HG03097 (cell line): ENCODE measurements around the gene KYNU.
"Not testable (repeated sequence)": the region's sequence is repeated elsewhere in the genome, so short reads cannot be mapped to it uniquely, and the experiment has no call there.

Source experiments
- ATAC-seq: cut with Tn5 transposase; IDR thresholded peaks from one replicate; pipeline ENCODE4 v1.9.1; 2021; ENCODE audit not compliant: unreplicated experiment, low FRiP score

Gene KYNU

DNA sequence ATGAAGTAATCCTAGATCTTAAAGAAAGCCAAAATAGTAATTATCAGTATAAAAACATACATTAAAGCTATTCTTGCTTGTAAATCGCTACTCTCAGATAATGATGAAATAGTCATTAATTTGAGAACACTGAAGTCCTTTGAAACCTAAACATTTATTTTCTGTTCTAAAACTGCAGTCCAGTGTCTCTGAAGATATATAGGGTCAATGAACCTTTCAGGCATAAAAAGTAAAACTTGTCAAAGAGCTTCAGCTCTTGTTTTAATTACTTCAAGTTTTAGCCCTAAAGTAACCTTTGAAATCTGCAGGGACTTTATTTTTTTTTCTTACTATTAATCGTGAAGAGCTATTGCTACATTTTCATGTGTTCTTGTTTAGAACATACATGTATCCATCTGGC is 116.3 kb downstream of the KYNU start:
- no peak for ATAC-seq

DNA sequence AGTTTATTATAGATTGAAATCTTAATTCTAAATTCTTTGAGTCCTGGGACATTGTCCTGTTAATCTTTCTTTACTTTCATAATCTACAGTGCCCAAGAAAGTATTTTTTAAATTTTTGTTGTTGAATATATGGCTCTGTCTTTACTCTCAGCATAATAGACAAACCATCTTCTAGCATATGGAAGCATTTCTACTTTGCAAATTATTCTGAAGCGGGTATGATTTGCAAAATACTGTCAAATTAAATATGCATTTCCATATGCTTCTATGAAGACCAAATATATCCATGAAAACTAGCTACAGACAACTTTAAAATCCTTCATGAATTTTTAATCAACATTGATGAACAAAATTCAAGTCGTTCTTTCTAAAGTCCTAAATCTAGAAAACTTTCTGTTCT is 117.2 kb downstream of the KYNU start:
- ATAC-seq, result no peak

DNA sequence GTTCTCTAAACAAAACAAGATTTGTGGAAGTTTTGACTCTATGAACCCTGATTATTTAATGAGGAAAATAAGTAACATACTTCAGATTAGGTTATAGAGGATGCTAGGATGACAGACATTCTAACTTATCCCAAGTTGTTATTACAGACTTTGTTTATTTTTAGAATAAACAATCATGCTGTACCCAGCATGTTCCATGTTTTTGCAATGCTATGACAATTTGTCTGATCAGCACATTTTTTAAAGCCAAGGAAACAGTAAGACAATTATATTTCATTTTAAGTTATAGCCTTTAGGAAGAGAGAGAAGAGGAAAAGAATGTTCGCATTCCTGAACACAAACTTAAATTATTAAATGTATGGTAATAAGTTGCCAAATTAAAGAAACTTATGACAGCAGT is 119.8 kb downstream of the KYNU start:
- ATAC-seq, result no peak

DNA sequence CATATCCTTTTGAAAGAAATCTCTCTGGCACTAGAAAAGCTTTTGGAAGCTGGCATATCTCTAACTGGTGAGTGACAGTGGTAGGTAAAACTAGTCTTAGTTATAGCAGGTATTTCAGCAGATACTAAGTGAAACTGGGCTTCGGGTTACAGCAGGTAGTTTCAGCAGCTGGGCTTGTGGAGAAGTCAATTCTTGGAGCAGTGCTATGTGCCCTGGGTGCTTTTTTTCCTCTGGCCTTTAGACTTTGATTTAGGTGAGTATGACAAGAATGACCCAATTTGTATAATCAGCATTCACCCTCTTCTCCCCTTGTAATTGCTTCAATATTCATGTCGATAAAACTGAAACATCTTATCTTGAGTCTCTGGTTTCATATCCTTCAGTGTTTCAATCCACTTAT is 123.1 kb downstream of the KYNU start:
- no peak for ATAC-seq

DNA sequence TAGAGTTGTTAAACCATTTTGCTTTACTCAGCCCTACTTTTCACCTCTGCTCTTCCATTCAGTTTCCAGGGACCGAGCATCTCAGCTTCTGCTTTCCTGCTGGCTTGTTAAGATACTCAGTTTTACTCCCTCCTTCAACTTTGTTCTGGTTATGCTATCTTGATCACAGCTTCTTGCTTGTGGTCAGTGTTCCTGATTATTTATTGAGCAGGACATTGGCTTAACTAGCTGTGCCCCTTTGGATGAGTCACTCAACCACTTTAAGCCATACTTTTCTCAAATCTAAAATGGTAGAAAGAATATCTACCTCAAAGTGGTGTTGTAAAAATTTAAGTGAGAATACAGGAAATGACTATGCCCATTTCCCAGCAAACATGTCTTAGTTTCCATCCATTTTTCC is 124.0 kb downstream of the KYNU start:
- no peak for ATAC-seq

DNA sequence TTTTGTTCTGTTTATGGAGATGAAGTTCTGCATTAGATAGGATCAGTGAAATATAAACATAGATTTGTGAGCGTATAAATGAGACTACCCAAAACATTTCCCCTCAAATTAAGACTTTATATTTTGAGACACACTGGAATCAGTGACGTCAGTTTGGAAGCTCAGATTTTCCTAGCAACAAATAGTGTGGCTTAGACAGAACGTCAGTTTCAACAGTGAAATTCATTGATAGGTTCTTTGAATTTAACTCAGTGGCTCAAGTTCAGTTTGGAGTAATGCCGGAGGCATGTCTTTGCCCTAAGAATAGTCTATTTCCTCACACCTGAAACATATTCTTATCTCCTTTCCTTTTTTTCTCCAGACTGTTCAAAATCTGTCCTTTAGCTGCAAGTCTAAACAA is 138.2 kb downstream of the KYNU start:
- no peak for ATAC-seq

DNA sequence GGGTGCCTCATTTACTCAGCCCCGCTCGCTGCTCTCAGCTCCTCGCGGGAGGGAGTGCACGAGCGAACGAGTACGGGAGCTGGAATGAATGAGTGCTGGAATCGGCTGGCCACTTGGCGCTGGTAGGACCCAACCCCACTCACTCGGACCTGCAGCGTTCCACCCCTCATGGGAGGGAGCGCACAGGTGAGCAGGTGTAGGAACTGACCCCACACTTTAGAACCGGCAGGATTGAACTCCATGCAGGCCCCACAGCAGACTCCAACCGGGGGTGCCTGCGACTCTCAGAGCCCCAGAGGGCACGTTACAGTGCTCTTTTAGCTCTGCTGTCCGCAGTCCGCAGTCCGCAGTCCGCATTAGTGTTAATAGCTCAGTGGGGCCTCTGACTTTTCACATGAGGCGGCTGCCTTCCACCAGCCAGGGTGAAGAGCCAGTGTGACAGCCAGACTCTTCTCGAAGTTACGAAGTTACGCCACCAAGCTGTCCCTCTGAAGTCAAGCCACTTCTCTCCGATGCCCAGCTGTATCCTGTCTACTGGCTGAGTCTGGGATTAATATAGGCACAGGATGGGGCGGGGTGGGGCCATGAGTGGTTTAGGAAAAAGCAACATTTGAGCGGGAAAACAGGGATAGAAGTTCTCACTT is 149.1 kb downstream of the KYNU start:
- no peak for ATAC-seq

DNA sequence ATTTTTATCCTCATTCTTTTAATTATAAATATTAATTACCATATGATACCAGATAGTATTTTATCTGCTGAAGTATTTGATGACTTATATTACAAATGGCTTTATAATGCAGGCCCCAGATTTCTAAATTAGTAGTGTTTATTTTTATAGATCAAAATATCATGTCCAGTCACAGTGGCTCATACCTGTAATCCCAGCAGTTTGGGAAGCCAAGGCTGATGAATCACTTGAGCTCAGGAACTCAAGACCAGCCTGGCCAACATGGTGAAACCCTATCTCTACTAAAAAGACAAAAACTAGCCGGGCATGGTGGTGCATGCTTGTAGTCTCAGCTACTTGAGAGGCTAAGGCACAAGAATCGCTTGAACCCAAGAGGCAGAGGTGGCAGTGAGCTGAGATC is 151.7 kb downstream of the KYNU start:
- ATAC-seq, result no peak

DNA sequence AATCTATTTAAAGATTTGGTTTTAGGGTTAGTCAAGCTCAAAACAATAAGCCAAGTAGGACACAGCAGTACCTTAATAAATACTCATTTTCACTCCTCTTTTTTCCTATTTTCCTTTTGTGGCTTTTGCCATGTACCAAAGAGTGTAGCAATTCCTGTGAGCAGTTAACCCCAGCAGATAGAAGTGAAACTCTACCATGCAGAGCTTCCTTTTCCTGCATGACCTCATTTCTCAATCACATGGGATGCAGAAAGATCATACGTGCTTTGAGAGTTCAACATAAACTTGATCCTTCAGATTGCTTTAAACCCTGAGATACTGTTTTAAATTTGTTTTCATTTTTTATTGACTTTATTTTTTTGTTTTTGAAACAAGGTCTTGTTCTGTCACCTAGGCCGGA is 152.7 kb downstream of the KYNU start:
- no peak for ATAC-seq

DNA sequence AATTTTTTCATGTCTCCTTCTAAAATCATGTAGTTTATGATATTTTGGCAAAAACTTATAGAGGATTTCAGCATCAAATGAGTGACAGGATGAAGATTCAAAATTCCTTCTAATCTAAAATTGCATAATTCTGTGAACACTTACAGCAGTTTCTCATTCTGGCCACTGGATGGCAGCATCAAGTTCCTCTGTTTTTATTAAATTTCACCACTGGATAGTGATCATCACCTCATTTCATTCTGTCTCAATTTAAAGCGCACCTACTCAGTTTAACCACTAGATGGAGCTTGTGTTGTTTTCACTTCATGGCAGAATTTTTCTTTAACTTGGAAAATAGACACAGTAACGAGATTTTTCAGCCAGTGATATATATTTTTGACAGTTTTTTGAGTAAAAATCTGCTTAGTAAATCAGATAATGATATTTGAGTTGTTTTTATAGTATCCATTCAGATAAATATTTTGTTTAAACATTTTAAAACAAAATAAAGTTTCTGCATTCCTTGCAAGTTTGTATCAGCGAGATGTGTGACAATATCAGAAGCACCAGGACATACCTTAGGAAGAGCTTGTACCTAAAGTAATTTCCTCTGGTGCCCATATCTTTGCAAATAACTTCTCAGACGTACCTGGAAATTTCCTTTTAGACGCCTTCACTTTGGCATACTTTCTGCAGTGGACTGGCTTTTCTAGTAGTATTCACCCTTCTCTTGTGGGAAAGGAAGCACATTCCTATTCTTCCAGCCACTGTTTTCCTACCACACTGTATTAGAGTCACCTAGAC is 157.0 kb downstream of the KYNU start:
- peak; percentile 80 for ATAC-seq

DNA sequence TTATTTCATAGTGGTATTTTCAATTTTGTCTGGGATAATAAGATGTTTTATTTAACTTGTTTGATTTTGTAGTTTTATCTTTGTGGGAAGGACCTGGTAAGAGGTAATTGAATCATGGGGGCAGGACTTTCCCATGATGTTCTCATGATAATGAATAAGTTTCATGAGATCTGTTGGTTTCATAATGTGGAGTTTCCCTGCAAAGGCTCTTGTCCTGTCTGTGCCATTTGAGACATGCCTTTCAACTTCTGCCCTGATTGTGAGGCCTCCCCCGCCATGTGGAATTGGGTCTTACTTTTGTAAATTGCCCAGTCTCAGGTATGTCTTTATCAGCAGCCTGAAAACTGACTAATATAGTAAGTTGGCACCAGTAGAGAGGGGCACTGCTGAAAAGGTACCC is 174.0 kb downstream of the KYNU start:
- no peak for ATAC-seq

DNA sequence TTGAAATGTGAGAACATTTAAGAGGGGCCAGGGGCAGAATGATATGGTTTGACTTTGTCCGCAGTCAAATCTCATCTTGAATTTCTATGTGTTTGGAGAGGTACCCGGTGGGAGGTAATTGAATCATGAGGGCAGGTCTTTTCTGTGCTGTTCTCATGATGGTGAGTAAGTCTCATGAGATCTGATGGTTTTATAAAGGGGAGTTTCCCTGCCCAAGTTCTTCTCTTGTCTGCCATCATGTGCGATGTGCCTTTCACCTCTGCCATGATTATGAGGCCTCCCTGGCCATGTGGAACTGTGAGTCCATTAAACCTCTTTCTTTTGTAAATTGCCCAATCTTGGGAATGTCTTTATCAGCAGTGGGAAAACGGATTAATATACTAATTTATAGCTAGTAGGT is 176.0 kb downstream of the KYNU start:
- ATAC-seq, result not testable (repeated sequence)

DNA sequence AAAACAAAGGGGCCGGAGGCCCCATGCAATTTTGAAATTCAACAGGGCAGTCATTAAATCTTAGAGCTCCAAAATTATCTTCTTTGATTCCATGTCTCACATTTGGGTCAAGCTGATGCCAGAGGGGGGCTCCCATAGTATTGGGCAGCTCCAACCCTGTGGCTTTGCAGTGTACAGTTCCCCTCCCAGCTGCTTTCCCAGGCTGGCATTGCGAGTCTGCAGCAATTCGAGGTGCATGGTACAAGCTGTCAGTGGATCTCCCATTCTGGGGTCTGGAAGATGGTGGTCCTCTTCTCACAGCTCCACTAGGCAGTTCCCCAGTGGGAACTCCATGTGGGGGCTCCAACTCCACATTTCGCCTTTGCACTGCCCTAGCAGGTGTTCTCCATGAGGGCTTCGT is 179.1 kb downstream of the KYNU start:
- no peak for ATAC-seq

DNA sequence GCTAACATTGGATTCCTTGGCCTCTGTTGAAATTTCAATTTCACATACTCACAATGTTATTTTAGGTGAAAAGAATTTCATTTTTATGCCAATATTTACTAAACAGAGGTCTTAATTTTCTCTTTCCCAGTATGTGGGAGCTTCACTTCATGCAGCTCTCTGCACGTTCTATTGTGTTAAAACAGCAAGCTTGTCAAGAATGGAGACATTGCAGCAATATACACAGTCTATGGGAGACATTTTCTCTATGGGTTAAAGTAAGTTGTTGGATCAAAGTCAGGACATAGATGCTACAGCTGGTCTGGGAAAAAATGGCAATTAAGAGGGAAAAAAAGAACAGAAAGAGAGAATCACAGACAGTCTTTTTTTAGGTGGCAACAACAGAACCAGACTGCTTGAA is 181.4 kb downstream of the KYNU start:
- ATAC-seq, result no peak

DNA sequence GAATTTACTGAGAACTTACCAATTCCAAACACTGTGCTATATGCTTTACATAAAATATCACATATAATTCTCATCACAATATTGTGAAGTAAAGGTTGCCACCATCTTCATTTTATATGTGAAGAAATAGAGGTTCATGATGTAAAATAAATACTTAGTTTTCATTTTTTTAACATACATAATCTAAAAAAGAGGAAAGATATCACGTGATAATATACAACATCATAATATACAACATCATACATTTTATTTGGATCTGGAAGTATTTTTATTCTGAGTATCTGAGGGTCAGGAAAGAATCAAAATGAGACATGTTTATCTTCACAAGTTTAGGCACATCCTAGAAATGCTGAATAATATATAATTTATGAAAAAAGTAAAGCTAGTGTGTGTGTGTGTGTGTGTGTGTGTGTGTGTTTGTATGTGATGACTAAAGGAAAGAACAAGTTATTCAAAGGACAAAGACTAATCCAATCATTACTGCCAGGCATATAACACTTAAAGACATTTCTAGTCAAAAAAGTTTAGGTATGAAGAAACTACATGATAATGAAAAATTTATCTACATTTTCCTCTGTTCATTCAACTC is 186.2 kb downstream of the KYNU start:
- ATAC-seq, result no peak

DNA sequence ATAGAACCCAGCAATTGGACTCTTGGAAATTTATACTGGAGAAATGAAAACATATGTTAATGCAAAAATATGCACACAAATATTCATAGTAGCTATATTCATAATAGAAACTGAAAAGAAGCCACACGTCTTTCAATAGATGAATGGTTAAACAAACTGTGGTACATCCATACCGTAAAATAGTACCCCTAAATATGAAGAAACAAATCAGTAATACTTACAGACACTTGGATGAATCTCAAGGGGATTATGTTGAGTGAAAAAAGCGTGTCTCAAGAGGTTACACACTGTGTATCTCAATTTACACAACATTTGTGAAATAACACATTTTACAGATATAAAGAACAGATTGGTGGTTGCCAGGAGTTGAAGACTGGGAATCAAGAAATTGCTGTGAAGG is 190.6 kb downstream of the KYNU start:
- ATAC-seq, result no peak

DNA sequence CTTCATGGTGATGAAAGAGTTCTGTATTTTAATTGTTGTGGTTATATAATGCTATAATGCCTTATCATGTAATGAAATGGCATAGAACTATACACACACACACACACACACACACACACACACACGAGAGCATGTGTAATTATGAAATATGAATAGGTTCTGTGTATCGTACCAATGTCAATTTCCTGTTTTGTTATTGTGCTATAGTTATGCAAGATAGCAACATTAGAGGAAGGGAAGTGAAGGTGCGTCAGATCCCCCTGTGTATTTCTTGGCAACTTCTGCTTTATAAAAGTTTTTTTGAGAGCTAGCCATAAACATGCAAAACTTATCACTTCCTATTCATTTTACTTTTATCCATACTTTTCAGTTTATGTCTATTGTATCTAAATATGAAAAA is 191.0 kb downstream of the KYNU start:
- ATAC-seq, result no peak

DNA sequence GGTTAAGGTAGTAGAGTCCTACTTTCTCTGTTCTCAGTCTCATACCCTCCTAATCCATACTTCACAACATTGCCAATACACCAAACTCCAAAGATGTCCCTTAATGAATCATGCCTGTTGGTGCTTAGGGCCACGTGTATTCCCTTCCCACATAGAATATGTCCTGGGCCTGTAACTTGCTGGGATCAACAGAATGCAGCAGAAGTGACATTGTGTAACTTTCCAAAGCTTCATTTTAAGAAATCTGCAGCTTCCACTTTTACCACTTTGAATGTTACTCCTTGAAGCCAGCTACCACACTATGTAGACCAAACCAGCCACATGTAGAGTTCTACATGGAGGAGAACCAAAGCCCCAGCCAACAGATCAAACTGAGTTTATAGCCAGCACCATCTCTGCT is 193.2 kb downstream of the KYNU start:
- ATAC-seq, result no peak

DNA sequence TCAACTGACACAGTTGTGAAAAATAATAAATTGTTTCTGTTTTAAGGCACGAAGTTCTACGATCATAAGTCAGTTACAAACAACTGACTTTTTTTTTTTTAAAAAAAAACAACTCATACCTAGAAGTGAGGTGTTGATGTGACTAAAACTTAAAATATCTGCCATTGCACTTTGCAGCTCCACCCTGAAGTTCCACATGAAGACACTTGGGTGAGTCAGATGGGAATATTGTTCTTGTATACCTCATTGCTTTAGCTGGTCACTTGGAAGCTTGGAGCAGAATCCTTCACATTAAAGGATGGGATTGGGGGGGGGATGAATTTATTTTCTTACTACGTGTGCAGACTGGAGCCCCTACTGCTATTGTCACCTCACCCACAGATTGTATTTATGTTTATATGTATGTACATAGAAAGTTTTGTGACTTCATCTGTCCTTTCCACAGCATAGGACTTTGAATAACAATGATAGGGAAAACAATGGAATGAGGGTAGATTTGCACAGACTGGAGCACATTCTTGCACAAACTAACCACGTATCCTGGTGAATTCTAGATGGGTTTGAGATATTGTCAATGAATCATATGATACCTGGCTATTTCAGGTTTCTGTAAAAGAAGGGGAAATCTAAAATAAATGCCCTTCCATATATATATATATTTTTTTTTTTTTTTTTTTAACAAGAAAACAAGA is 193.9 kb downstream of the KYNU start:
- ATAC-seq, result no peak

DNA sequence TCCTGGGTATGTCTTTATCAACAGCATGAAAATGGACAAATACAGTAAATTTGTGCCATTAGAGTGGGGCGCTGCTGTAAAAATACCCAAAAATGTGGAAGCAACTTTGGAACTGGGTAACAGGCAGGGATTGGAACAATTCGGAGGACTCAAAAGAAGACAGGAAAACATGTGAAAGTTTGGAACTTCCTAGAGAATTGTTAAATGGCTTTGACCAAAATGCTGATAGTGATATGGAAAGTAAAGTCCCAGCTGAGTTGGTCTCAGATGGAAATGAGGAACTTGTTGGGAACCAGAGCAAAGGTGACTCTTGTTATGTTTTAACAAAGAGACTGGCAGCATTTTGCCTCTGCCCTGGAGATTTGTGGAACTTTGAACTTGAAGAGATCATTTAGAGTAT is 197.4 kb downstream of the KYNU start:
- not testable (repeated sequence) for ATAC-seq

DNA sequence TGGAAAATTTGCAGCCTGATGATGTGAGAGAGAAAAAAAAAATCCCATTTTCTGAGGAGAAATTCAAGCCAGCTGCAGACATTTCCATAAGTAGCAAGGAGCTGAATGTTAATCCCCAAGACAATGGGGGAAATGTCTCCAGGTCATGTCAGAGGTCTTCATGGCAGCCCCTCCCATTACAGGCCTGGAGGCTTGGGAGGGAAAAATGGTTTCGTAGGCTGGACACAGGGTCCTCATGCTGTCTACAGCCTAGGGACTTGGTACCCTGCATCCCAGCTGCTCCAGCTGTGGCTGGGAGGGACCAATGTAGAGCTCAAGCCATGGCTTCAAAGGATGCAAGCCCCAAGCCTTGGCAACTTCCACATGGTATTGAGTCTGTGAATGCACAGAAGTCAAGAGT is 198.2 kb downstream of the KYNU start:
- no peak for ATAC-seq

DNA sequence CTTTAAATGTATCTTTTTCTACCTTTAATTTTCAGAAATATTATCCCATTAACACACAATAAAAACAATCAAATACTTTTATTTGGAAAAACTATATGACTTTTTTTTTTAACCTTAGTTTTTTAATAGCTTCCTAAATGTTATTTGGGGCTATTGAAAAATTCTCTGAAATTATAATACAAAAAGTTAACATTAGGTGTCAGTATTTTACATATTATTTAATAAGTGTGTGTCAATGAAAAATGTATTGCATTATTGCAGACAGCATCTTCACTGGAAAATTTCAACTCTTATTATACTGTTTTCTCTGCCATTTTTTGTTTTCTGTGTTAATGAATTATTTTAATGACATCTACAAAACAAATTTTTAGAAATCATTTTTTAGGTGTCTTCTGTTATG is 200.6 kb downstream of the KYNU start:
- ATAC-seq, result no peak
